ENCODE results near the gene TF.

TF gene

GRCh38 chr3:133821767-133822638 is 75.8 kb downstream of the TF start:
- TF ChIP-seq, protein P1, sequence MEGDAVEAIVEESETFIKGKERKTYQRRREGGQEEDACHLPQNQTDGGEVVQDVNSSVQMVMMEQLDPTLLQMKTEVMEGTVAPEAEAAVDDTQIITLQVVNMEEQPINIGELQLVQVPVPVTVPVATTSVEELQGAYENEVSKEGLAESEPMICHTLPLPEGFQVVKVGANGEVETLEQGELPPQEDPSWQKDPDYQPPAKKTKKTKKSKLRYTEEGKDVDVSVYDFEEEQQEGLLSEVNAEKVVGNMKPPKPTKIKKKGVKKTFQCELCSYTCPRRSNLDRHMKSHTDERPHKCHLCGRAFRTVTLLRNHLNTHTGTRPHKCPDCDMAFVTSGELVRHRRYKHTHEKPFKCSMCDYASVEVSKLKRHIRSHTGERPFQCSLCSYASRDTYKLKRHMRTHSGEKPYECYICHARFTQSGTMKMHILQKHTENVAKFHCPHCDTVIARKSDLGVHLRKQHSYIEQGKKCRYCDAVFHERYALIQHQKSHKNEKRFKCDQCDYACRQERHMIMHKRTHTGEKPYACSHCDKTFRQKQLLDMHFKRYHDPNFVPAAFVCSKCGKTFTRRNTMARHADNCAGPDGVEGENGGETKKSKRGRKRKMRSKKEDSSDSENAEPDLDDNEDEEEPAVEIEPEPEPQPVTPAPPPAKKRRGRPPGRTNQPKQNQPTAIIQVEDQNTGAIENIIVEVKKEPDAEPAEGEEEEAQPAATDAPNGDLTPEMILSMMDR (conservative IDR thresholded peaks at IDR 0.05; ENCODE audit: low read depth, low read length) = no peak
- peak; percentile 70 for DNase-seq (ENCODE audit: low read depth)

GRCh38 chr3:133824961-133825485 is 78.8 kb downstream of the TF start:
- TF ChIP-seq, protein P1 (conservative IDR thresholded peaks at IDR 0.05; ENCODE audit: low read depth, low read length) = no peak
- no peak for DNase-seq (ENCODE audit: low read depth)
- no peak overlapping the region for H3K4me3 ChIP-seq (ENCODE audit: low read depth, low read length)

More at GRCh38 chr3:133821767-133822638, 75.8 kb downstream of the TF start:
- no peak overlapping the region for H3K4me3 ChIP-seq (ENCODE audit: low read depth, low read length)

DNA sequence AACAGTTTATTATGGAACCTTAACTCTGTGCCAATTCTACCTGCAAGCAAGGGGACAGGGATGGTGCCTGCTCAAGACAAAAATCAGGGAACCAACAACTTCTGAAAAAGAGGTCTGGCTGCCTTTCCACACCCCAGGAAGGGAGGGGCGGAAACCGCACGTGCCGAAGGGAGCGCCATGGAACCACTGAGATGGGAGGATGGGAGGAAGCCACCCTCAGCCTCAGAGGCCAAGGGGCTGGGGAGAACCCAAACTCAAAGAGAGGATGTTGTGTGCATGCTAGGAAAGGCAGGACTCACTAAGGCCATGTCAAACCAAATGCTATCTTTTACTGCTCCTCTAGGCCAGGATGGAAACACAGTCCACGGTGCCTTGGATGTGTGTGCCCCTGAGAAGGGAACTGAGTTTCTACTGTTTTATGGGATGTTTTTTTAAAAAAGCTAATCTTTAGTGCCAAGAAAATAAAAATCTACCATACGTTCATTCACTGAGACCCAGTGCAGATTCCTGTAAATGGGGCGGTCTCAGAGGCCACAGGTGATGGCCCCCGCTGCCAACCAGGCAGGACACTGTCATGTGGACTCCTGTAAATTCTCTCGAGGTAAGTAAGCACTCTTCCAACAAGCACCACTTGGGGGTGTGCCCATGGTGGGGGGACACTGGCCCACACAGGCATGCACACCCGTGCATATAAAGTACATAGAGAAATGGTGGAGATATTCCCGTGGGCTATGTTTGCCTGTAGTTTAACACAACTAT is 80.0 kb downstream of the TF start:
- TF ChIP-seq, protein P1 (conservative IDR thresholded peaks at IDR 0.05; ENCODE audit: low read depth, low read length) = no peak
- no peak overlapping the region for H3K4me3 ChIP-seq (ENCODE audit: low read depth, low read length)
- DNase-seq (ENCODE audit: low read depth) = no peak

DNA sequence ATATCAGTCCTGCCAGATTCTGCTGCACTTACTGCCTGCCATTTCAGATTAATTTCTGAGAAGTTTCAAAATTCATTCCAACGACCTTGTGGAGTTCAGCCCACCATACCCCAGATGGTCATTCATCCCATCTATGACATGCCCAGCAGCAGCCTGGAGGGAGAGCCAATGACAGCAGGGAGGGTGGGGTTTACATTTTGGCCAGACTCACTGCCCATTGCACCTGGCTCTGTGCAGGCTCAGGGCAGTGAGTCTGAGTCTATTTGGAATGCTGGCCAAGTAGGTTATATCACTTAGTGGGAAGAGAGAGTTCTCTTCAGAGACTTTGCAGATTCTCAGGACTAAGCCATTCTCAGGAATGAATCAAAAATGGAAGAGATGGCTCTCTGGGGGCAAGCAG is 80.9 kb downstream of the TF start:
- DNase-seq (ENCODE audit: low read depth) = no peak
- TF ChIP-seq, protein P1 (conservative IDR thresholded peaks at IDR 0.05; ENCODE audit: low read depth, low read length) = no peak

GRCh38 chr3:133827684-133828083 is 81.5 kb downstream of the TF start:
- DNase-seq (ENCODE audit: low read depth) = no peak
- TF ChIP-seq, protein P1 (conservative IDR thresholded peaks at IDR 0.05; ENCODE audit: low read depth, low read length) = no peak
- H3K4me3 ChIP-seq (ENCODE audit: low read depth, low read length) = no peak overlapping the region

More for the DNA sequence above, 80.9 kb downstream of the TF start:
- H3K4me3 ChIP-seq (ENCODE audit: low read depth, low read length) = no peak overlapping the region

GRCh38 chr3:133828576-133829309 is 82.5 kb downstream of the TF start:
- no peak for DNase-seq (ENCODE audit: low read depth)
- H3K4me3 ChIP-seq (ENCODE audit: low read depth, low read length) = no peak overlapping the region
- TF ChIP-seq, protein P1 (conservative IDR thresholded peaks at IDR 0.05; ENCODE audit: low read depth, low read length) = no peak
